GM18511 (cell line): ENCODE measurements around the gene ARHGAP20.

Experiments
- ATAC-seq: cut with Tn5 transposase; IDR thresholded peaks from one replicate; pipeline ENCODE4 v1.9.1; 2021; ENCODE audit warnings: mild to moderate bottlenecking, moderate library complexity; ENCODE audit not compliant: unreplicated experiment

Gene ARHGAP20, protein sequence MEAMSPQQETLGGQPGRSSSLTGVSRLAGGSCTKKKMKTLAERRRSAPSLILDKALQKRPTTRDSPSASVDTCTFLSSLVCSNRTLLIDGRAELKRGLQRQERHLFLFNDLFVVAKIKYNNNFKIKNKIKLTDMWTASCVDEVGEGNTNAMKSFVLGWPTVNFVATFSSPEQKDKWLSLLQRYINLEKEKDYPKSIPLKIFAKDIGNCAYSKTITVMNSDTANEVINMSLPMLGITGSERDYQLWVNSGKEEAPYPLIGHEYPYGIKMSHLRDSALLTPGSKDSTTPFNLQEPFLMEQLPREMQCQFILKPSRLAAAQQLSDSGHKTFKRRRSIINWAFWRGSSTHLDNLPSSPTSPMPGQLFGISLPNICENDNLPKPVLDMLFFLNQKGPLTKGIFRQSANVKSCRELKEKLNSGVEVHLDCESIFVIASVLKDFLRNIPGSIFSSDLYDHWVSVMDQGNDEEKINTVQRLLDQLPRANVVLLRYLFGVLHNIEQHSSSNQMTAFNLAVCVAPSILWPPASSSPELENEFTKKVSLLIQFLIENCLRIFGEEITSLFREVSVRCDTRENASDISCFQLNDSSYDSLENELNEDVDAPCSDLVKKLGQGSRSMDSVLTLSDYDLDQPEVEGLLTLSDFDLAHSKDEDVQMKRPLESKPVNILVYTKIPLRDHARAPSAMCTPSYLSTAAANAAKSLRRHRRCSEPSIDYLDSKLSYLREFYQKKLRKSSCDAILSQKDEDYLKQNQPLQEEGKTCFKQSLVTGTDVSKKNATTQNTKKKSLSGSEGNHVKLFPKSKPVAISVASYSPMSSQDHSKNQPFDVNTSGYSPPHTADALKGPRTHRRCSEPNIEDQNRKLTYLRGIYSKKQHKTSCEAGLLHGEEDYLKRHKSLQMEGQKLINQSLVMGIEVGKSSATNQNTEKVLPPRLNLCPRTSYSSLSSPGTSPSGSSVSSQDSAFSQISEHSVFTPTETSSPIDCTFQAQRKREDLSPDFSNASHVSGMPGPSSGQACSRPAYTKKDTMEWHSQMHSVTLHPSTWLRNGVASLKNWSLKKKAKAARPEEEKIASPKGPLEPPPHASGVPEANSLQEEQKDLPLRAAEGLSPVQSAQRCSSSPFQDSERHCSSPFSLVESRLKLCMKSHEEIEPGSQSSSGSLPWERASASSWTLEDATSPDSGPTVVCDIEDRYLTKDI

DNA sequence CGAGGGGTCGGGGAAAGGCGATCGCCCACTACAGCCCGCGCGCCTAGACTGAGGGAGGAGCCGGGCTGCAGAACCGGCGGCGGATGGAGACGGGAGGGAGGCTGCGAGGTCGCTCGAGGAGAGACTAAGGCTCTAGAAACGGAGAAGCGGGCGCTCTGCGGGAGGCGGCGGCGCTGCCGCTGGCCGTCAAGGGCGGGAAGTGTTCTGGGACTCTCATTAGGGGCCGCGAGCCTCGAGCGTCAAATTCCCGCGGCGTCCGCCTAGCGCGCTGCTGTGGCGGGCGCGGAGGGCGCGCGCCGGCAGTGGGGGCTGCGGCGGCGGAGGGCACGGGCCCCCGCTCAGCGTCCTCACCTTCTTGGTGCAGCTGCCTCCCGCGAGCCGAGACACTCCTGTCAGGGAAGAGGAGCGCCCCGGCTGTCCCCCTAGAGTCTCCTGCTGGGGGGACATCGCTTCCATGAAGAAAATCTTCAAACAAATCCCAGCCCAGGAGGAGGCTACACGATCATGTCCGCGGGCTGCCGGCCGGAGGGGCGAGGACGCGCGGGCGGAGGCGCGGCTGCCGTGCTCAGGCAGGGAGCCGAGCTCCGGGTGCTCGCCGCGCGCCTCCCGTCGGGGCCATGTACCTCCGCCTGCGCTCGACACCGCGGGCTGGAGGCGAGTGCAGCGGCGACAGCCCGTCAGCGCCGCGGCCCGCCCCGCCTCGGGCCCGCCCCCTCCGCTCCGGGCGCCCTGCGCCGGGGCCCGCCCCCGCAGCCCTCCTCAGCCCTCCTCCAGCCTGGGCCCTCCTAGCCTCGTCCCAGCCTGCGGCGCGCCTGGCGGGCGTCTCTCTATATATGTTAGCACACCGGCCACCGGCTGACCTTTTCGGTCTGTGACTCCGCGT is at the start of gene ARHGAP20:
Gene ARHGAP20 (minus strand): TSS at position 662 of the 883 bp plus-strand sequence. CDS start 206 bp downstream, at position 456.
- ATAC-seq: peak; percentile 75

DNA sequence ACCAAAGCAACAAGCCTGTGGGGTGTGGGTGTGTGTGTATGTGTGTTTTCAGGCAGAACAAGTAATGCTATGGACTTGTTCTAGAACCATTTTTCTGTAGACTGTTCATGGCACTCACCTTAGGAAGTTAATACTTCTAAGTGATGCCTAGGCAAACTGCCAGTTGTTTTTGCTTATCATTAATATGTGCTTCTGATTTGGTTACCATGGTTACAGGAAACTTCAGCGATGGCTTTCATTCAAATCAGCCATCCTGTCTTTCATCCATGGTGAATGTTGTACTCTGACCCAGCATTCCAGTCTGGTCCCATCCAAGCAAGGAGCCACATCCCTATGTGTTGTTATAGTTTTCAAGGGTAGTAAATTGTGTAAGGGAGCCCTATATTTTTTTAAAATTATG is 49.8 kb upstream of the ARHGAP20 start:
- no peak for ATAC-seq

DNA sequence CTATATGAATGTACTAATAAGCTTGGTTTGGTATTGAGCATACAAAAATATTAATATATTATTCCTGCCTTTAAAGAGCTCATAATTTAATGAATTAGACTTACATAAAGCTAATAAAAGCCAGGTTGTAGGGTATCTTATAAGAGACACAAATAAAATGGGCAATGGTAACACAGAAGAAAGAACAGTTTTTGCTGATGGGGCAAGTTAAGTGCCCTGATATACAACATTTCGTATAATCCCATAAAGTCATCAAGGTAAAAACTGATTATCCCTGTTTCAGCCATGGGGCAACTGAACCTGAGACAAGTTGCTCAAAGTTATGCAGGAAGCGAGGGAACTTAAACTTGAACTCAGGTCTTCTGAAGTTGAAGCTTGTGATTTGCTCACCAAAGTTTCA is 48.9 kb upstream of the ARHGAP20 start:
- no peak for ATAC-seq

DNA sequence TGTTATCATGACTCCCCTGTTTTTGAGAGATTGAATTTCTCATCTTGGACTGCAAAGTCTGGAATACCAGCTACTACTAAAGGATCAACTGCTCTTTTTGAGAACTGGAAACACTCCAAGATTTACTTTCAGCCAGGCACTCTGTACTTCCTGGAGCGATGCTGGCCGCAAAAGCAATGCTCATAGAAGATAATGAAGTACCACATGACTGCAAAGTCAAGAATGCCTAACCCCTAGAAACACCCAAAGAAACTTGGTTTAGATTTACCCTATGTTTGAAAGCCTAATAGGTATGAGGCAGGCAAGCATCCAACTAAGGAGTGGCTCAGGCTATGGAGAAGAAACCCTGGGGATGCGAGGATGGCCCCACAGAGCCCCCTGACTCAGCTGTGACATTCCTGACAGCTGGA is 47.7 kb upstream of the ARHGAP20 start:
- no peak for ATAC-seq

DNA sequence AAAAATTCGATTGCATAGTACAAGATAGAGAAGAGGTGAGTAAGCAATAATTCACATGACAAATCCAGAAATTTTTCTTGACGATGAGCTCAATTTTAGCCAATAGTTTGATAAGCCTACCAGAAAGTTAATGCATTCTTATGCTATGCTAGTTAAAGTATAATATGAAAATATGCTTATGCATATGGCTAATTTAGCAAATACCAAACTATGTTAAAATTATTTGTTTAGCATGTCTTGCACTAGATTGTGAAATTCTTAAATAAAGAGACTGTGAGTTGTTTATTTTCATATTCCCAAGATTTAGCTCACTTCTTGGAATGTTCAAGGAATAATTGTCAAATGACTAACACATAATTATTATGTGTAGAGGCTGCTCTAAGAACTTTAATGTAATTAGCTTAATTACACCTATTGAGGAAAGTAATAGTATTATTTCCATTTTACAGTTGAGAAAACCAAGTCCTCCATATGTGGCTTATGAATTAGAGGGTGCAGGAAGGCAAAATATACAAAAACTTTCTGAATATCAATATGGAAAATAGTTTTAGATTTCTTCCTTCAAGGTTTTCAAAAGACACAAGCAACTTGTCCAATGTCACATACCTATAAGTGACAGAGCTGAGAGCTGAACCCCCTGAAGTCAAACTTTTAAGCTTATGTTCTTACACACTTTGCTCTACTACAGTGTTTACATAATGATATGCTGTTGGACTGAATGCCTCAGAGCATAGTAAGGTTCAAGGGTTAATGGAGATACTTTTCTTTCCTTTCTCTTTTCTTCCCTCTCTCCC is 45.9 kb upstream of the ARHGAP20 start:
- no peak for ATAC-seq

DNA sequence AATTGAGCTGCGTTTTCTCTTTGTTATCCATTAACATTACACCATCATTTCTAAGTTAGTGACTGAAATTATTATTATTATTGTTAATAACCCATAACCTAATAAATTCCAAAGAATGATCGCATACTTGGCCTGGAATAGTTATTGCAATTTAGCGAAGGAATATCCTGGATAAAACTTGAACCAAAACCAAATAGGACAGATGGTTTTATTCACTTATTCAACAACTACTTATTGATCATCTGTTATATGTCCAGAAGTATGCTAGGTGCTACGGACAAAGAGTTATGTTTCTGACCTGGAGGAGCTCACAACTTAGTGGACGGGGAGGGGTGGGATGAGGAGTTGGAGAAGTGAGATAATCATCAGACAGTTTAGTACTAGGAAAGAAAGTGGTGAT is 44.8 kb upstream of the ARHGAP20 start:
- no peak for ATAC-seq

DNA sequence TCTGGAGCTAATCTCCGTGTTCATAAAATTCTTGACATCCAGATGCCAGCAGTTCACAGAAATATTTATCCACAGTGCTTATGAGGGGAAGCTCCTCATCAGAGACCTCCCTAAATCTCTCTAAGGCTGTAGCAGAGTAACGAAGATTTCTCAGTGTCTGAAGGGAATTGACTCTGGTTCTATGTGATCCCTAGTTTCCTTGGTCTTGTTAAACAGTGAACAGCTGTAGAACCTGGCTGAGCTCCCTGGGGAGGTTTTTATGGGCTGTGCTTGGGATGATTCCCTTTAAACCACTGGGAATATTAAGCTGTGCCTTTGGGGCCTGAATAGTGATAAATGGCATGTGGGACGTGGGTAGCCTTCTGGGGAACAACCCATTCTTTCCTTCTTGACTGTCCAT is 43.7 kb upstream of the ARHGAP20 start:
- no peak for ATAC-seq

DNA sequence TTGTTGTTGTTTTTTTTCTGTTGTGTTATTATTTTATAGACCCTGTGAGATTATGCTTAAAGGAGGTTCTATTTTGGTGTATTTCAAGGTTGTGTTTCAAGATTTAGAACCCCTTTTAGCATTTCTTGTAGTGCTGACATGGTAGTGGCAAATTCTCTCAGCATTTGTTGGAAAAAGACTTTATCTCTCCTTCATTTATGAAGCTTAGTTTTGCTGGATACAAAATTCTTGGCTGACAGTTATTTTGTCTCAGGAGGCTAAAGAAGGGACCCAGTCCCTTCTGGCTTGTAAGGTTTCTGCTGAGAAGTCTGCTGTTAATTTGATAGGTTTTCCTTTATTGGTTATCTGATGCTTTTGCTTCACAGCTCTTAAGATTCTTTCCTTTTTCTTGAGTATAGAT is 40.7 kb upstream of the ARHGAP20 start:
- ATAC-seq: no peak

DNA sequence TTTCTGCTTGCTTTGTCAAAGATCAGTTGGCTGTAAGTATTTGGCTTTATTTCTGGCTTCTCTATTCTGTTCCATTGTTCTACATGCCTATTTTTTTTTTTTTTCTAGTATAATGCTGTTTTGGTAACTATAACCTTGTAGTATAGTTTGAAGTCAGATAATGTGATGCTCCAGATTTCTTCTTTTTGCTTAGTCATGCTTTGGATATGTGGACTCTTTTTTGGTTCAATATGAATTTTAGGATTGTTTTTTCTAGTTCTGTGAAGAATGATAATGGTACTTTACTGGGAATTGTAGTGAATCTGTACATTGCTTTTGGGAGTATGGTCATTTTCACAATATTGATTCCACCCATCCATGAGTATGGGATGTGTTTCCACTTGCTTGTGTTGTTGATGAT is 37.9 kb upstream of the ARHGAP20 start:
- no peak for ATAC-seq

DNA sequence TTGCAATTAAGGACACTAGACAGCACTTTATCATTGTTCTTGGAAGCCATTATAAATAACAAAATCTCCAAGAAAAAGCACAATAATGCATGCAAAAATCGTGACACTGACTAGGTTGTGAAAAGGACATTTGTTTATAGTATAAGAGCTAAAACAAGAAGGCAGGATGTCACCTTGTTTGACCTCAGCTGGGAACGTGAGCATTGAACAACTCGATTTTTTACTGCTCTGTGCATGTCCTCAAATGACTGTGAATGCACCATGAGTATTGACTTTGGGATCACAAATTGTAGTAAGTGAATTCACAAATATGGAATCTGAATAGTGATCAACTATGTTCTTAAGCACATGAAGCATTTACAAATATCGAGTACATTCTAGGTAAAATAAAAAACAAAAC is 35.3 kb upstream of the ARHGAP20 start:
- no peak for ATAC-seq

DNA sequence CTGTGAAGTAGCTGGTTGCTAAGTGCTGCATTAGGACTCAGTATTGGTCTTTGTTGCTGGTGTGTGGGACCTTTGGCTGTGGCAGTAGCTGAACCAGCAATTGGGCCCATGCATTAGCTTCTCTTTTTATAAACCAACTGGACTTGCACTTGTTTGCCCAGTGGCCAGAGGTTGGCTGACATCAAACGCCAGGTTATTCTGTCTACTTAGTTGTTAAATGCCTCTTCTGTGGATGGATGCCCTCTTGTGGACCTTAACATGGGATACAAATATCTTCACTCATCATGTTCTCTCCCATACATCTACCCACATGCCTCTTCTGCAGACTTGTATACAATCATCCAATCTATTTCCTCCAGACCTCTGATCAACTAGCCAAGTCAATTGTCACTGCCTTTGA is 26.4 kb upstream of the ARHGAP20 start:
- ATAC-seq: no peak

DNA sequence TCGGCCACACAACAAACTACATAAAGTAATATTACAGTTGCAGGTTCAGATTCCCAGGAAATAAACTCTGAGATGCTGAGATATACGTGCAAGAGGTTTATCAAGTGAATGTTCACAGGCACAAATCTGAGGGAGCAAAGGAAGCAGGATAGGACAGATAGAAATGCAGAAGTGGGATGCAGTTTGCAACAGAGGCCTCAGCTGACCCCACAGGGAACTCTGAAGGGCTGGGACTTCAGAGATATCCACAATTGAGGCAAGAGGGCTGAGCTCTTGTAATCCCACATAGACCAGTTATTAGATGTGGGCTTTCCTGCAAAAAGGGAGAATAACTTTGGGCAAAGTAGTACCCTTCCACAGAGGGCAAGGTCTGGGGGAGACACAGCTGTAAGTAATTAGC is 25.4 kb upstream of the ARHGAP20 start:
- no peak for ATAC-seq

DNA sequence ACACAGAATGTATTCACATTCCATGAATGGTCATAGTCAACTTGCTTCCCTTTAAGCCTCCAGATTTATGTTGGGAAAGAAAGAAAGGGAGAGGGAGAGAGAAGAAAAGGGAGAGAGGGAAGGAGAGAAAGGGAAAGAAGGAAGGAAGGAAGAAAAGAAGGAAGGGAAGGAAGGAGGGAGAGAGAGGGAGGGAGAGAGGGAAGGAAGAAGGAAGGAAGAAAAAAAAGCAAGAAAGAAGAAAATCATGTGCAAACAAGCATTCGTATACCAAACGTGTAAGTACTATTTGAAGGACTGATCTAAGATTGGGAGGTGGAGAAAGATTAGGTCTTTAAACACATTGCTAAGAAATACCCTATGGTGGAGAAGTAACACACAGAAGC is 23.9 kb upstream of the ARHGAP20 start:
- ATAC-seq: no peak

DNA sequence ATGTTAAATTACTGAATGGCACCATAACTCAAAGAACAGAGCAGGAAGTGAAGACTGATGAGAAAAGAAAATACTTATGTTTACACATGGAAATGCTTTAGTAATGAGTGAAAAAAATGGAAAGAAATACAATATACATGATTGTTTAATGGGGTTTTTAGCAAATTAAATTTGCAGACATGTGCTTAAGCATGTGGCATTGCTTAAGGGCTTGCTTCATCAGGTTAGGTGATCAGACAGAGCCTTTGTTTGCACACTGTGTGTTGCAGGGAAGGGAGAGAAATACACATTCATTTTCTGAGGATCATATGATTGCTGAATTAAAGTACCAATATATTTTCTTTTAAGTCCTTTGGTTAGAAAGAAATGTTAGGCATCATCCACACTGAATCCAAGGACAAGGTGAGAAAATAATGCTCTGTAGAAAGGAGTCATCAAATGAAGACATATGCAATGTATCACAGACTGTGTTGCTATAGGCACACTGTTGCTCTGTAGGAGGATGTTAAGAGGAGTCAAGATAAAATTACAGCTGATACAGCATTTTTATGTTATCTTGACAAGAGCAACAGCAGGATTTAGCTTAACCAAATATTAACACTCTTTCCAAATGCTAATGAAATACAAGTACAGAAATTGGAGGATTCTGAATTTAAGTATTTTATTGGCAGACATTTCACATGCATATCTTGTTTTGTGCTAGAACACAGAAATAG is 23.4 kb upstream of the ARHGAP20 start:
- no peak for ATAC-seq

DNA sequence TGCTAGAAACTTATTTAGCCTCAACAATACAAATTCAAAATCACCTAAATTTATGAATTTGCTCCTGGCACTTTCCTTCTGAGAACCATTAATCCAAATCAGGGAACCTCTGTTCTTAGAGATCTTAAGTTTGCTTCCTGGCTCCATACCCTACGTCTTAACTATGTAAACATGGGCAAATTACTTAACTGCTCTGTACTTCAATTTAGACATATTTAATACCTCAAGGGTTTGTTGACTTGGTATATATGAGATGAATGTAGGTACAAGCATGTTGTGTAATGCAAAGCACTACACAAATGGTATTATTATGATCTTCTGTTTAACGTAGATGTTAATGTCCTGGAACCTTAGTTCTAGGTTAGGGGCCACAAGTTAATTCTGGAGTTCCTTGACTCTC is 22.6 kb upstream of the ARHGAP20 start:
- ATAC-seq: no peak

DNA sequence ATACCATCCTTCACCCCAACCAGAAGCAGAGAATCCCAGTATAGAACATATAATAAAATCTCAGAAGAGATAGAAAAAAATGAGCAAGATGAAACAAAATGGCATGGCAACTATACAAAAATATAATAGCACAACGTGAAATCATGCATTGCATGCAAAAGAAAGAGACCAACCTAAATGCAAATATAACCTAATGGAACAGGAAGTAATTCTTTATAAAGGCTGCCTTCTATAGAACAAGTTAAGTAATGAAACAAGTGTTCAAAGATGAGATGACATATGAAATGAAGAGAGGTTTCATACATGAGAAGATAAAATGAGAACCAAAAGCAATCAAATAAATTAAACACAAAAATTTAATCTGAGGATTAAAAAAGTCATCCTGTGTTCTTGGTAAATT is 18.5 kb upstream of the ARHGAP20 start:
- no peak for ATAC-seq

DNA sequence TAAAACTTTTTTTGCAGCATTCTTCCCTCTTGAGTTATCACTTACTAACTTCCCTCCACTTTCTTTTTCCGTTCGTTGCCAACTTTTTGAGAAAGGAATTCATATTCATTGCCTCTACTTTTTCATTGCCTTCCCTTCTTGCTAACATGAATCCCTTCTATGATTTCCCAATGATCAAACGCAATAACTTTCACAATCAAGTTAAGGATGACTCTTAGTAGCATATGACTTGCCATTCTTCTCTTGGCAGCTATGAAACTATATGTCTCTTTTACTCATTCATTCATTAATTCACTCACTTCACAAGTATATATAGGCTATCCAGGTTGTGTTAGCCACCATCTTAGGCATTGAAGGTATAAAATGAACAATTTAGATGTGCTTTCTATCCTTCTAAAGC is 16.6 kb upstream of the ARHGAP20 start:
- ATAC-seq: no peak

DNA sequence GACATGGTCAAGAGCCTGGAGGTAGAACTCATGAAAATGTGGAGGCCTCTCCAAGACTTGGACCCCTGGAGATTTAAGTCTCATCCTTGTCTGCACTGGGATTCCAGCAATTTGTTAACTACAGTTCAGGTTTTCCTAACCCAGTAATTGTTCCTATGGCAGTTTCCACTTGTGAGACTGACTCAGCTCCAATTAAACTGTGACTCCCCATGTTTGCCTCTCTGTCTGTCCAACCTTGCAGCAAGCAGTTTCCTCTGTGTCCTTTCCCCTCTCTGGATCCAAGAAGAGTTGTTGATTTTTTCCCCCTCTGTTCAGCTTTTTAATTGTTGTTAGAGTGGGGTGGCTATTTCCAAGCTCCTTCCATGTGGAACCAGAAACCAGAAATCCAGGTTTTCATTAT is 16.2 kb upstream of the ARHGAP20 start:
- no peak for ATAC-seq

DNA sequence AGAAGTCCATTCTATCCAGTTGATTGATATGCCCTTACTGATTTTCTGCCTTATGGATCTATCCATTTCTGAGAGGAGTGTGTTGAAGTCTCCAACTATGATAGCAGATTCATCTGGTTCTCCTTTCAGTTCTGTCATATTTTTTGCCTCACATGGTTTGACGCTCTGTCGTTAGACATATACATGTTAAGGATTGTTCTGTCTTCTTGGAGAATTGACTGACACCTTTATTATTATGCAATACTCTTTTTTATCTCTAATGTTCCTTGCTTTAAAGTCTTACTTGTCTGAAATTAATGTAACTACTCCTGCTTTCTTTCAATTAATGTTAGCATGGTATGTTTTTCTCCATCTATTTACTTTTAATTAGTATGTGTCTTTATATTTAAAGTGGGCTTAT is 12.1 kb upstream of the ARHGAP20 start:
- no peak for ATAC-seq
